GM18951 (cell line): Measurements from ENCODE around the gene TSPAN15.

Experiments
- POLR2A ChIP-seq: IDR thresholded peaks from 4 replicates; pipeline ENCODE4 v1.6.1; 2011; ENCODE audit warnings: mild to moderate bottlenecking; ENCODE audit not compliant: insufficient read length, insufficient read depth; ENCODE audit errors: extremely low read depth
- in situ Hi-C: fragments of 300-500 bp; cut with MboI; formaldehyde crosslinking; loops from one replicate; pipeline ENCODE4 v1.12.0; 2022; ENCODE audit warnings: low sequenced_read_pairs, mixed read lengths, inconsistent platforms; ENCODE audit not compliant: unreplicated experiment

TSPAN15 gene

DNA sequence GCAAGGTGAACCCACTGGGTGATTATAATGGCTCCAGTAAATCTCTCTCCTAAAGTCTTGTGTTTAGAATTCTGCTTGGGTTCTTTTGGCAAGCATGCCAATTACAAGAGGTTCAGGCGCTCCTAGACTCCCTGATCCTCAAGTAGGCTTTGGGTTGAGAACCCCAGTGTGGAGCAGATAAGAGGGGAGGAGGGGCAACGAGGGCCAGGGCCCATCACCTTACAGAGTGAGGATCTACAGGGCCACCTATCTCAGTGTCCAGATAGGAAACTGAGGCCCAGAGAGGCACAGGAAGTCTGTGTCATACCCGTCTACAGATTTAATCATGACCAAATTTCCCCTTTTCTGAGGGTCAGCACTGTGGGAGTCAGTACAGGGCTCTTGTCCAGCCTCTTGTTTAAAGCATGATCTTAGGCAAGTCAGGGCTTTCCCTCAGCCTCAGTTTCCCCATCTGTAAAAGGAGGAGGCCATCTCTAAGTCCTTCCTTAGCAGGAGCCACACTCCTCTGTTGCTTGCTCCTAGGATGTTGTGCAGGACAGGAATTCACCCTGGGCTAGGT is 39.0 kb upstream of the TSPAN15 start:
- in situ Hi-C loops: no loop called here
- TF ChIP-seq POLR2A: no peak

DNA sequence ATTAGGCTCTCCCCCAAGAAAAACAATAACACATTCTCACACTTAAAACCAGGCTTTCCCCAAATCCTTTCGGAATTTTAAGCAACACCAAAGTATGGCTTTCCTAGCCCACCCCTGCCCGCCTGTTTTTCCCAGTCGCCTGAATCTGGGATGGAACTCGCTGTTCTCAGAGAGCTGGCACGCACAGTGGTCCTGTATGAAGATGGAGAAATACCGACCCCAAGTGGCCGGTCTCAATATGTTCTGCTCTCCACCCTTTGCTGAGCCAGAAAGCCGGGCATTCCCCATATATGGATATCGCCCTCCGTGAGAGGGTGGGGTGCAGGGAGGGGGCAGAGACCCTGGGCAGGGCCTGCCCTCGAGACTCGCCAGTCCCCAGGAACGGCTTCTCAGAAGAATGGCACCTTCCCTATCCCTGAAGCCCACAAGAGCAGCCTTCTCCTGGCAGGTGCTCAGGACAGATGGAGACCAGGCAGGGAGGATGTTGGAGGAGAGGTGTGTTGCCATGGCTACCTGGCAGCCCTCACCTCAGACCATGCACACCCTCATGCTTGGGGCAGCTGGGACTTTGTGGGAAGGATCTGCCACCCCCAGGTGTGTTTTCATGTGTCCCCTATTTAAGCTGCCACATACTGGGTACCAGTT is 37.9 kb upstream of the TSPAN15 start:
- in situ Hi-C loops: no loop called here

DNA sequence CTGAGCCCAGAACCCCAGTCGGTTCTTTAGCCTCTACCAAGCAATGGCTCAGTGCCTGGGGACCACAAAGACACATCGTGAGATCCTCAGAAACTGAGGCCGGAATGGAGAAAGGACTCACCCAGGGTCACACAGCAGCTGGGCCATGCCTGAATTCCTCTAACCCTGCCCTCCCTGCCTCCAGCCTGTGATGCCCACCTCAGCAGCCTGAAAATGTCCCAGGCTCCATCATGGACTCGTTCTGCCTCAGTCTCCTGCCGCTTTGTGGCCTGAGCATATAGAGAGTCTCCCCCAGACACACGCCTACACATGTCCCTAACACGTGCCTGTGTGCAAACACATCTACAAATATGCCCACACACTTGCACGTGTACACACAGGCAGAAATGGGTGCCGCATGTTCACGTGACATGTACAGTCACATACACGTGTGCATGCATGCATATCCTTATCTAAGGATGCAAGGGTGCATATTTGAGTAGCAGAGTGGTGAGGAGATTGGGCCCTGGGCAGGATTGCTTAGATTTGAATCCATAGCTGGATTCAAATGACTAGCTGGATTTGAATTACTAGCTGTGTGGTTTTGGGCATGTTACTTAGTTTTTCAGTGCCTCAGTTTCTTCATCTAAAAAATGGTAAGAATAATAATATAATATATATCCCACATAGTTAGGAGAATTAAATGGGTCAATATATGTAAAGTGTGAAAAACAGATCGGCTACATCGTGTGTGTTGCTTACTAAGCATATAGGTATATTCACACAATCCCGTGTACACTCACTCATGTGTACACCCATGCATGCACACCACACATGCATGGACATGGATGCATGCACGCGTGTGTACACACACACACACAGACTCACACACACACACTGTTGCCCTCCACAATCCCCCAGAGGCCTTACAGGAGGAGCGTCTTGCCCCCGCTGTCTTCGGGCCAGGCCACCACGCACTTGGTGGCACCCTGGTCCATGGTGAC is 36.9 kb upstream of the TSPAN15 start:
- no peak for TF ChIP-seq POLR2A
- in situ Hi-C loops: no loop called here

More for the DNA sequence above, 37.9 kb upstream of the TSPAN15 start:
- no peak for TF ChIP-seq POLR2A

DNA sequence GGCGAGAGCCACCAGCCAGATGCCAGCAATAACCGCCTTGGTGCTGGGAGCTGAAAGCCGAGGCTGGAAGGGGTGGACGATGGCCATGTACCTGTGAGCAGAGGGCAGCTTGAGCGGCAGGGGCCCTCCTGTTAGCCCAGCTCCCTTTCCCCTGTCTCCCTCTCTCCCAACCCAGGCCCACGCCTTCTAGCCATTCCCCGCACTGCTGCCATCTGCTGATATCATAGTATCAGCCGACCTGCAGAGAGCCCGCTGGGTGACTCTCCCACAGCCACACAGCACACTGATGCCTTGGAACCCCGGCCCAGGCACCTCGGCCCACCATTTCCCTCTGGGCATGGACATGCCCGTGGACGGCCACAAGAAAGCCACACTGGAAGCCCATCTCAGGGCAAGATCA is 36.2 kb upstream of the TSPAN15 start:
- in situ Hi-C loops: no loop called here
- TF ChIP-seq POLR2A: no peak

DNA sequence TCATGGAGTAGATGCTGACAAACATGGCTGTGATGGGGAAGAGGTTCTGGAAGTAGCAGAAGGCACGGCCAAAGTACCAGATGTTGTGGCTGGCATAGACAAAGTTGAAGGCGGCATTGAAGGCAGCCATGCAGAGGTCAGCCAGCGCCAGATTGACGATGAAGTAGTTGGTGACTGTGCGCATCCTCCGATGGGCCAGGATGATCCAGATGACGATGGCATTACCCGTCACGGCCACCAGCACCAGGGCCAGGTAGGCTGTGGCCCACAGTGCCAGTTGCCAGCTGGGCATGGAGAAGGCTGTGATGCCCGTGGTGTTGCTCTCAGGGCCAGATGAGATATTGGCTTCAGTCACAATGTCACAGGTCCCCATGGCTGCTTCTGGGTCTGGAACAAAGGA is 35.3 kb upstream of the TSPAN15 start:
- in situ Hi-C loops: no loop called here
- no peak for TF ChIP-seq POLR2A

DNA sequence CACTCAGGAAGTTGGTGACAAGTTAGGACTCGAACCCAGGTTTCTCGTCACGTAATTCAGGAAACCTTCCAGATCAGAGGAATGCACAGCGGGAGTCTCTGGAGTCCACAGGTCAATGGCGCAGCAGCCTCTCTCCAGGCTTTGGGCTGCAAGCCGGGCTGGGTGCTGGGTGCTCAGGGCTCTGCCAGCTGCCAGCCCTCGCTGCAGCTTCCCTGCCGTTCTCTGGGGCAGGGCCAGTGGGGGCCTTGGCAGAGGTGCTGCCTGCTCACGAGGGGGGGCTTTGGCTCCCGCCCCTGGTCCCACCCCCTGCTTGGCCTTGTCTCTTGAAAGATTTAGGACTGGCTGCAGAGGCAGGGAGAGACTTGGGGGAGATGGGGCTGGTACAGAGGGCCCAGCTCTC is 34.6 kb upstream of the TSPAN15 start, which contains the start of gene TACR2:
Gene TACR2 (minus strand): TSS at position 224 of the 400 bp plus-strand sequence. CDS start 595 bp downstream, outside the sequence.
- in situ Hi-C loops: no loop called here
- TF ChIP-seq POLR2A: no peak

DNA sequence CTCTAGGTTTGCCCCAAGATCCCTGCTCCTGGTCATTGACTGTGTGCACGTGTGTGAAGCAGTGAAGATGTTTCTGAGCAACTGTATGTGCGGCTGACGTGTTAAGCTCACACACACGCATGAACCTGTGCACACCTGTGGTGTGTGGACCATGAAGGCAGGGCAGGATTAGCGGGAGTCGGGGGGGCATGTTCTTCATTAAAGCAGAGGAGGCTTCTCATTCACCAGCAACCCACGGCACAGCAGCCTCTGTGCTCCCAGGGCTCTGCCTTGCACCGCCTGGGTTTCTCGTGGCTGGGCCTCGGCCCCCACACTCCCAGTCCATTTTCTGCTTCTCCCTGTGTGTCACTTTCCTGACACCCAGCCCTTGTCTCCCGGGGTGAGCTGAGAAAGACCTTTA is 33.7 kb upstream of the TSPAN15 start:
- no peak for TF ChIP-seq POLR2A
- in situ Hi-C loops: no loop called here

DNA sequence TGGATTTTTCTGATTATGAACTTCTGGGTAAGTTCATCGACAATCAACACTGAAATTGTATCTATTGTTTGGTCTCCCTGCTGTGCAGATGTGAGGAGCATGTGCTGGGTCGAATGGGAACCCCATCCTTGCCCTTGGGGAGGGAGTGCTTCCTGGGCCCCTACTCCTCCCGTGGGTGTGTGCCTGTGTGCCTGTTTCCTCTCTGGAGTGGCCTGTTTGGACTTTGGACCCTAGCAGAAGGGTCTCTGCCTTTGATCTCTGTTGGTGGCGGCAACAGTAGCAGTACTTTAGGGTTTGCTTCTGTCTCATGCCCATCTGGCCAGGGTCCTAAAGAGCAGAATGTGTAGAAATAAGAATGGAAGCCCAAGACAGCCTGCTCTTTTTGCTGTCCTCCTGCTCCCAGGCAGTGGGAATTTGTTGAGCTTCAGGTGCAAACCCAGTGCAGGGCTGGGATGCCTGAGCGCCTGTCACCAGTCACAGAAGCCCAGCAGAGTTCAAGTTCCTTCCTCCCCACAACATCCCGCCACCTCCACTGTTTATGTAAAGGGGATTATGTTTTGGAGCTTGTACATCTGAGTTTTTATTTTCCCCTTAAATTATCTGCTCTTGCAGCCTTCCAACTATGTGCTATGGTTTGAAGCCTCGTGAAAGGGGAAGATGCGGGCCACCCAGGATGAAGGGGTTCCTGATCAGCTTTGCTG is 33.1 kb upstream of the TSPAN15 start:
- TF ChIP-seq POLR2A: no peak
- in situ Hi-C loops: no loop called here

DNA sequence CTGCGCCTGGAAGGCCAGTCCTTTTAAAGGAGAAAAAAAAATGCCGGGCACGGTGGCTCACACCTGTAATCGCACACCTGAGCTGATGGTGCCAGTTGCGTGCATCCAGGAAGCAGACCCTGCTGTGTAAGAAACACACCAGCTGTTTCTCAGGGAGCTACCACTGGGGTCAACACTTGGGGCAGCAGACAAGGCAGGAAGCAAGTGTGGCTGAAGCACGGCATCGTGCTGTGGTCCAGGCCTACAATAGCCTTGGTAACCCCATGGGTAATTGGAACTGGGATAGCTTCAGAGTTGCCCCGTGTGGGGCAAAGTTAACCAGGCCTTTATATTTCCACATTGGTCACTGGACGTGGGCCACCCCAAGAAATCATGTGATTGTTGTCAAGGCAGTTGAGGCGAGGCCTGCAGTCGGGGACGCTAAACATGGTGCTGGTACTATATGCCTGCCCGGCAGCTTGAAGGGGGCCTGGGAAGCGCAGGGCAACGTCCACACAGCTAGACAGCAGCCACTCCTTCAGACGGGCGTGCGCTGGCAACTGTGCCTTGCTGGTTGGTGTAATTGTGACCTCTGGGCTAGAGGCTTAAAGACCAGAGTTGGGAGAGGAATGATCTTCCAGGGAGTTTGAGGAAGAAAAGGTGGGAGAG is 32.0 kb upstream of the TSPAN15 start:
- in situ Hi-C loops: no loop called here
- no peak for TF ChIP-seq POLR2A

DNA sequence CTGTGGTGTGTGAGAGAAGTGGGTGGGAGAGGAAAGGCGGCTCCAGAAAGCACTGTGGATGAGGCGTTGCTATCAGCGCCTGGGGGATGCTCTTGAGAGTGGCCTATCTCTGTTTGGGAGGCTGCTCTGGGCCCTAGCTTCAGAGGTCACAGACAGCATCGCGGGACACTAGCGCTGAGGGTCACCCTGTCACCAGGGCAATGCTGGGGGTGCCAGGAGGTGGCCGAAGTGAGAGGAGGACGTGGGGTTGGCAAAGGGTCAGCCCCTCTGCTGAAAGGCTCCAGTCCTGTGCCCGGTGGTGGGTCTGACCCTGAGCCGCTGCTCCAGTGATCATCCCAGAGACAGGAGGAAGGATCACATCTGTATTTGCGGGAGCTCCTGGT is 31.5 kb upstream of the TSPAN15 start:
- in situ Hi-C loops: no loop called here
- TF ChIP-seq POLR2A: no peak

DNA sequence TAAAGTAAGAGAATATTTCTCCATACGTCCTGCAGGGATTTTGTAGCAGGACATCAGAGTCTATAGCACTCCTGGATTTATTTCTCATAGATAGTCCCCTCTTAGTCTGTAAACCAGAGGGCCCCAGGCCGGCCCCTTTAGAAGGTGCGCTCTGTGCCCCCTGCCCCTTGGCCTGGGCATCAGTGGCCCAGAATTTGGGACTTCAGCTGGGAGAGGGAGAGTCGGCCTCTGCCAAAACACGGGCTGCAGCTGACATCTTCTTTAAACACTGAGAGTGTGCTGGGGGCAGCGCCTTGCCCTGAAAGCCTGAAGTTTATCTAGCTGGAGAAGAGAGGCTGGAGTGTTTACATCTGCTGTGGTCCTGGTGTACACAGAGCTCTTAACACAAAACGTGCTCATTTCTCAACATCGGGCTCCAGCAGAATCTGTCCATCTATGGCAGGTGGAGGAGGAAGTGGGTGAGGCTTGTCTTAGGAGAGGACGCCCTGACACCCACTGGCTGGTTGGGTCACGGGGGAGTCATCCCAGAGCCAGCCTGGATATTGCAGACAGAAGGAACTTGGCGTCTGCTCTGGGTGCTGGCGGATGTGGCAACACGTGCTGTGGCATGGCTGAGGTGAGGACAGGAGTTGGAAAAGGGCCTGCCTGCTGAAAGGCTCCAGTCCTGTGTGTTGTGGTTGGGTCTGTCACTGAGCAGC is 29.5 kb upstream of the TSPAN15 start:
- no peak for TF ChIP-seq POLR2A
- in situ Hi-C loops: no loop called here

DNA sequence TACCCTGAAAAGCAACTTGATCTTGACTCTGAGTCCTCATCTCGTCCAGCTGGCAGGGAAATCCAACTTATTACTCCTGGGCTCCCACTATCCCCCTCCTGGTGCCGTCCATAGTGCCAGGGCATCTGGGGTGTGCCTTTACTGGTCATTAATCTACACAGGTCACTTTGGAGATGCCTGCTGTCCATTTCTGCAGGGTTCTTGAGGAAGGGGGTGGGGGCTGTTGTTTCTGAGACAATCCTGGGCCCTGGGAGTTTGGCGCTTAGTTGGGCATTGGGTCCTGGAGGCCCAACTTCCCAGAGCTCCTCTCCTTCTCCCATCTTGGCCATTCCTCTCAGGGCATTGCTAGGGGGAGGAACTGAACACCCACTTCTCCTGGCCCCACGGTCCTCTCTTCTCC is 28.6 kb upstream of the TSPAN15 start:
- no peak for TF ChIP-seq POLR2A
- in situ Hi-C loops: no loop called here
